ENCODE measurements around the gene MCUR1.
"Not testable (repeated sequence)": the region's sequence is repeated elsewhere in the genome, so short reads cannot be mapped to it uniquely, and the experiment has no call there.

MCUR1 gene

DNA sequence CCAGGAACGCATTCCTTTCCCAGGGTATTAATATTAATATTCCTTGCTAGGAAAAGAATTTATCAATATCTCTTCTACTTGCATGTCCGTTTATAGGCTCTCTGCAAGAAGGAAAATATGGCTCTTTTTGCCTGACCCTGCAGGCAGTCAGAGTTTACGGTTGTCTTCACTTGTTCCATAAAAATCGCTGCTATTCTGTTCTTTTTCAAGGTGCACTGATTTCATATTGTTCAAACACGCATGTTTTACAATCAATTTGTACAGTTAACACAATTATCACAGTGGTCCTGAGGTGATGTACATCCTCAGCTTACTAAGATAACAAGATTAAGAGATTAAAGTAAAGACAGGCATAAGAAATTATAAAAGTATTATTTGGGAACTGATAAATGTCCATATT, 15.1 kb upstream of the MCUR1 start:
- not testable (repeated sequence) for DNase-seq

DNA sequence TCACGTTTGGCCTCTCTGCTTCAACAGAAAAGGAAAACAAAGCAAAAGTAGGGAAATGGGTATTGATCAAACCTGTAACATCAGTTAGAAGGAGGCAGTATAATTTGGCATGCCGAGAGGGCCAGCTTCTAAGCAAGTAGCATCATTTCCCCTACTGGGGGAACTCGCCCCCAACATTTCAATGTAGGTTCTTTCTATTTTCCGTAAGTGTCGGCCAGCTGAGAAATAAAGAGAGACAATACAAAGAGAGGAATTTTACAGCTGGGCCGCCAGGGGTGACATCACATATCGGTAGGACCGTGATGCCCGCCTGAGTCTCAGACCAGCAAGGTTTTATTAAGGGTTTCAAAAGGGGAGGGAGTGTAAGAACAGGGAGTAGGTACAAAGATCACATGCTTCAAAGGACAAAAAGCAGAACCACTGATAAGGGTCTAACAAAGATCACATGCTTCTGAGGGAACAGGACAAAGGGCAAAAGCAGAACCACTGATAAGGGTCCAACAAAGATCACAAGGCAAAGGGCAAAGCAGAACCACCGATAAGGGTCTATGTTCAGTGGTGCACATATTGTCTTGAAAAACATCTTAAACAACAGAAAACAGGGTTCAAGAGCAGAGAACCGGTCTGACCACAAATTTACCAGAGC, 14.4 kb upstream of the MCUR1 start:
- DNase-seq: not testable (repeated sequence)

DNA sequence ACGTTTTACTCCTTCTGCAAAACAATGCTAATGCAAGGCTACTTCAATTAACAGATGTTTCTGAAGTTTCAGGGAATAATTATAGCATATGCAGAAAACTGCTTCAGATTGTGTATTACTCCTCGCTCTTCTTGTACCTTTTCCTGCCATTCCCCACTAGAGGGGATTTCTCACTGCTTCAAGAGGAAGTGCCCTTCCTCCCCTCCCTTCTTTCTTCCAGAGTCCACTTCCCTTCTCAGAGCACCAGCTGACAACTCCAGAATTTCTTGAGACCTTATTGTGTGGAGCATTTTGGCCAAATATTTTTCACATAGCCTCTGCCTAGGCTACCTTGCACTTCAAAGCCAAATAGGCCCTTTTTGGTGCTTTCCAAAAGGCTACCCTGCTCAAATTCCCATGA, 12.7 kb upstream of the MCUR1 start:
- DNase-seq: no peak

DNA sequence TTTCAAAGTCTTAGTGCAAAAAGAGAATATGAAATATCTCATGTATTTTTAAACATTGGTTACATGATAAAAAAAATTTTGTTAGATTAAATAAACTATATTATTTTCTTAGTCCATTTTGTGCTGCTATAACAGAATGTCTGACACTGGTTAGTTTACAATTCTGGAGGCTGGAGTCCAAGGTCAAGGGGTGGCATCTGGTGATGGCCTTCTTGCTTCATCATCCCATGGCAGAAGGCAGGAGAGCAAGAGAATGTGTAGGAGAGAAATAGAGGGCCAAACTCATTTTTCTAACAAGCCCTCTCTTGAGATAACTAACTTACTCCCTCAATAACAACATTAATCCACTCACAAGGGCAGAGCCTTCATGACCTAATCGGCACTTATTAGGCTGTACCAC, 11.5 kb upstream of the MCUR1 start:
- no peak for DNase-seq

DNA sequence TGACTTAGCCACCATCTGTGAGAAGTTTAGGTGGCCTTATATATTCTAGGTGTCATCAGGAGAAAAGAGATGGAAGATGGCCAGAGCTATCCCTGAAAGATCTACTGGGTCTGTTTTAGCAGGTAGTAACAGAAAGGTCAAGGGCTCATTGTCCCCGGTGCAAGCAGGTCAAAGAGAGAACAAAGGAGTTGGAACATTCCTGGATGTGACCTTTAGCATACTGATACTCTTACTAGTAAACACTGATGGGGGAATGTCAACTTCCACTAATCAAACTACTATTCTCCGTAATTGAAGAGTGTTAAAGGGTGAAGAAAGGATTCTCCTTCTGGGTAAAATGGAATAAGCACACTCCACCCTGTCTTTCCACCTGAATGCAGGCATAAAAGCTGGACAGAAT, 4.0 kb upstream of the MCUR1 start:
- no peak for DNase-seq

DNA sequence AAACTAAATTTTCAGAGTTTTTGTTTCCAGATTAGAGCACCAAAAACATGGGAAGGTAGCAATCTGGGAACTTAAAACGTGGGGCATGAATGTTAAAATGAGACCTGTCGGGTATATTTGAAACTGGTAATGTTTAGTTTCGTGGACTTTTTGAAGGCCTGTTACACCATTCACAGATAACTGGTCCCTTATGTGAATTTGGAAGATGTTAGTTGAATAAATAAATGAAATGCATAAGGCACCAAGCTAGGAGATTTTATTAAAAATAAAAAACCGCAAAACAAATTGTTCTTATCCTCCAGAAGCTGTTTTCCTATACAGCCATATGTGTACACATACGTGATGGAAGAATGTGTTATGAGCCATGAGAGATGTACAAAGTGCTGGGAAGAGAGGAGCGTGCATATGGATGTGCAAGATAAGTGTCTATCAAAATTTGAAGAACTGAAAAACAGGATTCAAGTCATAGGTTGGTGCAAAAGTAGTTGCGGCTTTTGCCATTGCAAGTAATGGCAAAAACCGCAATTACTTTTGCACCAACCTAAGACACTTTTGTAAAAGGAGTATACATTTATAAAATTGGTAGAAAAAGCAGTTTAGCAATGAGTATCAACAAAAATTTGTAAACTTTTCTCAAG, 700 bp upstream of the MCUR1 start:
- no peak for DNase-seq

DNA sequence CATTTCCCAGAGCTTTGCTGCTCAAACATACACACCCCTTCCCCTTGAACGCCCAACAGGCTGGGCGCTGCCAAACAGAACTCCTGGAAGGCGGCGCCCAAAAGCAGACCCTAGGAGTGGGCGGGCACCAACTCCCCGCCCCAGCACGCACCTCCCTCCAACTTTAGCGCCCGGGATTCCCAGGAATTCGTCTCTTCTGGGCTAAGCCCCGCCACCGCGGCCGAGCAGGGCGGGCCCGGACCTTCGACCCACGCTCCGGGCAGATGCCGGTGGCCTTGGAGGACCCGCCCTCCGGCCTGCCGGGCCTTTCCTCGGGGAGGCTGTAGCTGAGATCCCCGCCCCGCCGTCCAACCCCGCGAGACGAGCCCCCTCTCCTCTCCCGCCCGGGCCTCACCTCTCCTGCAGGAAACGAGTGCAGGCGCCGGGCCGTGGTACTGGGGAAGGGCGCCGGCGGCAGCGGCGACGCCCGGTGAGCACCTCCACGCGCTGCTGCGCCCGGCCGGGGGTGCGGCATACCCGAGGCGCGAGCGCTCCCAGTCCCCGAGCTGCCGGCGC, 659 bp downstream of the MCUR1 start:
- peak in 39 of 56 donors; percentile 2 to 77 (median 54) for DNase-seq

DNA sequence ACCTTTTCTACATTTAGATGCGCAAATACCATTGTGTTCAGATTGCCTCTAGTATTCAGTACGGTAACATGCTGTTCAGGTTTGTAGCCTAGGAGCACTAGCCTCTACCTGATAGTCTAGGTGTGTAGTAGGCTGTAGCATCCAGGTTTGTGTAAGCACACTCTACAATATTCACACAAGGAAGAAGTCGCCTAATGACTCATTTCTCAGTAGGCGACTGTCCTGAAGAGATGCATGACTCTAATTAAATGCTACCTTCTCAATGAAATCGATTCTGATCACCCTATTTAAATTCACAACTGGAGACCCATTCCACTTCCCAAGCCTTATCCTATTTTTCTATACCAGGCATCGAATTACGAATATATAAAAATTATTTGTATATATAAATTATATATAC, 1.3 kb downstream of the MCUR1 start:
- no peak for DNase-seq

DNA sequence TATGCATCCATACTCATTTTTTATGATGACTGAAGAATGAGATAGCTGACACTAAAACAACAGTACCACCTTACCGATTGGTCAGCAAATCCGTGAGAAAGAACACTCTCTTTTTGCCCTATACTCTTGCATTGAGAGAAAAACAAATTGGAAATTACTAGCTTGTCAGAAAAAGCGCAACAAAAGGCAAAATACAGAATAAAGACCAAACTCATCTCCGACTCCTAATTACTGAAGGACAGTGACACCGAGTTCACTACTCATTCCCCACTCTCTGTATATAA, 2.1 kb downstream of the MCUR1 start:
- DNase-seq: no peak

DNA sequence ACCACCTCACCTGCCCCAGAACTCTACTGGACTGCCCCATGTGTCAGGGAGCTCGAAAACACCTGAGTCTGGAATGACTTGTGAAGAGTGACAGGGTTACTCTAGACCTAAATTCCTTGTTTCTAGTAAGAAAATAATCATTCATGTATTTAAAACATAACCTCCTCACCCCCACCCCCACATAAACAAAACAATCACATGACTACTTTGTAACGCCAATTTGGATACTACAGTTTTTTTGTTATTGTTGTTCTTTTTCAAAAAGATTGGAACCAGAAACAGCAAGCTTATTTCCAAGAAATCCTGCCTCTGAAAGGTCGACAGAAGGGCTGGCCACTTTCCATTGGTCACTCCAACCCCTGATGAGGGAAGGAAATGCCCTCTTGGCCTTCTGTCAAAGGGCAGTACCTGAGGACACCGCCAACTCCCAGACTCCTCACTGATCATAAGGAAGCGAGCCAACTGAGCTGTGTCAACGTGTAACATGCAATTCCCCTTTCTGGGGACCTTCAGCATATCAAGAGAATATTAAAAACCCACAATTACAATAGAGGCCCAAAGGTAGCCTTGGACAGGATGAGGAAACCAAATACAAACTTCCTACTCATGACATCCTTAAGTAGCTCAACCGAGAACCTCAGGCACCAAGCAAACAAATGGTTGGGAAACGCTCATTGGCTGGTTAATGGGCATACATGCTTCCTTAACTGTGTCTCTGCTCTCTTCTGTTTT, 2.6 kb downstream of the MCUR1 start:
- DNase-seq: no peak

DNA sequence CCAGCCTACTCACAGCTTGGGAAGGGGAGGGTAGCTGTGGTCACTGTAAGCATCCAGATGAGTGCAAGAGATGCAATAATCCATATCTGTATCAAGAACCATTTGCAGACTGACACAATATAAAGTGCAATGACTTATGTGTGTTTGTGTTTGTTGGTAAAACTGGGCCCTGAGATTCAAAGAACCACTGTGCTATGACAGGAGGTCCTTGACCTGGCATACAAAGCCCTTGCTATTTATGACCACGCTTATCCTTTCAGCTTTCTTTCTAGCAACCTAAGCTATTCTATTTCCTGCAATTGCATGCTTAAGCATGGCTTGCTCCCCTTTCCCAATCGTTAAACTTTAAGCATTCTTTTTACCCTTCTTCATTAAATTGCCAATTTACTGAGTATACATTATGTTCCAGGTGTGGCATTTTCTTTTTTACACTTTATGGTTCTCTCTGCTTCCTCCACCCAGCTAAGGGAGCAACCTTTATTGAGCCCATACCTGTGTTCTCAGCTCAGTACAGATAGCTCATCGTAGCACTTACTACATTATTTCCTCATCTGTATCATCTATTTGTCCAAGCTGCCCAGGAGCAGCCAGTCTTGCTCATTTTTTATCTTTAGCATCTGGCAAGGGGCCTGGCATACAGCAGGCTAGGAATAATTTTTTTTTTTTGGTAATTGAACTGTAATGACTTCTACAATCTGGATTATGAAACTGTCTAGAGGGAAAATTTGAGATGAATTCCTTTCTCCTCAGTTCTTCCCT, 3.5 kb downstream of the MCUR1 start:
- DNase-seq: no peak

DNA sequence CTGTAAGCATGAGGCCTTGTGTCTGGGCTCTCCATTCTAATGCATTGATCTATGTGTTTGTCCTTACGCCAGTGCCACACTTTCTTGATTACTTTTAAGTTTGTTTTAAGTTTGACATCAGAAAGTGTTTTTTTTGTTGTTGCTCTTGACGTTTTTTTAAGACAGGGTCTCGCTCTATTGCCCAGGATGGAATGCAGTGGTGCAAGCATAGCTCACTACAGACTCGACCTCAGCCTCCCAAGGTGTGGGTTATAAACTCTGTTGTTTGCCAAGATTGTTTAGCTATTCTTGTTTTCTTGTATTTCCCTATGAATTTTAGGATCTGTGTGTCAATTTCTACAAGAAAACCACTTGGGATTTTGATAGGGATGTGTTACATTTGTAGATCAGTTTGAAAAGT, 5.6 kb downstream of the MCUR1 start:
- DNase-seq: no peak

DNA sequence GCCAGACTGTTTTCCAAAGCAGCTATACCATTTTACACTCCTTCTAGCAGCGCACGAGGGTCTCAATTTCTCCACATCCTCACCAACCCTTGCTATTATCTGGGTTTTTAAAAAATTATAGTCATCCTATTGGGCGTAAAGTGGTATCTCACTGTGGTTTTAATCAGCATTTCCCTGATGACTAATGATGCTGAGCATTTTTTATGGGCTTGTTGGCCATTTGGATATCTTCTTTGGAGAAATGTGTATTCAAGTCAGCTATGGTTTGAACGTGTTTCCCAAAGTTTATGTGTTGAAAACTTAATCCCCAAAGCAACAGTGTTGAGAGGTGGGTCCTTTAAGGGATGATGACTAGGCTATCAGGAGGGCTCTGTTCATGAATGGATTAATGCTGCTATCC, 6.7 kb downstream of the MCUR1 start:
- no peak for DNase-seq

DNA sequence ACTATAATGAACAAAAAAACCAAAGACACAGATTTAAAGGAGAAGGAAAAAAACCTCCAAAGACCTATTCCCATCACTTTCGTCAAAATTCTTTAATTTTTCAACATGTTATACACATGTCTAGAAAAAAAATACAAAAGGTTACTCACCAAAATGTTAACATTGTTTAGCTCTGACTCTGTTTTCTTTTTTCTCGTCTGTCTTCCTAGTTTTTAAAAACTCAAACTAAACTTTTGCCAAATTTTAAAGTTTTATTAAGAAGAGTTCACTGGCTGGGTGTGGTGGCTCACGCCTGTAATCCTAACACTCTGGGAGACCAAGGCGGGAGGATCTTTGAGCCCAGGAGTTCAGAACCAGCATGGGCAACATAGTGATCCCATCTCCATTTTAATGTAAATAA, 10.8 kb downstream of the MCUR1 start:
- no peak for DNase-seq

DNA sequence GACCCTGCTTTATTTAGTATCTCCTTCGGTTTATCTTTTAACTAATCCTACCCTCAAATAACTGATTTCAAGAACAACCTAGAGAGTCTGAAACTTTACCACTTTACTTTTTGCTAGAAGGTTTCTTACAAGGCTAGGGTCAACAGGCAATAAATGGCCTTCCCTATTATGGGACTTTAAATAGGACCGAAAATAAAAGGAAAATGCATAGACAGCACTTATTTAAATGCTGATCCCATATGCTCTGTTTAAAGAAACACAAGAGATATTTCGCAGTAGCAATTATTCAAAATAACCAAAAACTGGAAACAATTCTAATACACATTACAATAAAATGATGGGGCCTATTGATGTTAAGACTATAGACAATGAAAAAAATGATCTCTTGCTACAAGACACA, 13.7 kb downstream of the MCUR1 start:
- no peak for DNase-seq

DNA sequence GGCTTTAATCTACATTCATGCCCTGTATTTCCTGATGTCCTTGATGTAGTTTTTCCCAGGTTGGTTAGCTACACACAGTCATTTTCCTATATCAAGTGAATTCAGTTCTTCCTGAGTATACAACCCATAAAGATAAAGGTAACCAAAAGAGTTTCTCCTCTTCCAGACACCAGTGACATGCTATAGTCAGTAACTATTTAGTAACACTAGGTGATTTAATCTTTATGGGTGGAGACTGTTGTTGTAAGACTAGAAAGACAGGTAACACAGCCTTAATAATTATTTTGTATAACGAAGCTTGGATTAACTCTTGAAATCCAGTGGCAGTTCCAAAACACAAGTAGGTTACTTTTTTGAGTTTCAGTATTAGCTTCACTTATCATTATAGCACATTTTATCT, 17.6 kb downstream of the MCUR1 start:
- DNase-seq: no peak

DNA sequence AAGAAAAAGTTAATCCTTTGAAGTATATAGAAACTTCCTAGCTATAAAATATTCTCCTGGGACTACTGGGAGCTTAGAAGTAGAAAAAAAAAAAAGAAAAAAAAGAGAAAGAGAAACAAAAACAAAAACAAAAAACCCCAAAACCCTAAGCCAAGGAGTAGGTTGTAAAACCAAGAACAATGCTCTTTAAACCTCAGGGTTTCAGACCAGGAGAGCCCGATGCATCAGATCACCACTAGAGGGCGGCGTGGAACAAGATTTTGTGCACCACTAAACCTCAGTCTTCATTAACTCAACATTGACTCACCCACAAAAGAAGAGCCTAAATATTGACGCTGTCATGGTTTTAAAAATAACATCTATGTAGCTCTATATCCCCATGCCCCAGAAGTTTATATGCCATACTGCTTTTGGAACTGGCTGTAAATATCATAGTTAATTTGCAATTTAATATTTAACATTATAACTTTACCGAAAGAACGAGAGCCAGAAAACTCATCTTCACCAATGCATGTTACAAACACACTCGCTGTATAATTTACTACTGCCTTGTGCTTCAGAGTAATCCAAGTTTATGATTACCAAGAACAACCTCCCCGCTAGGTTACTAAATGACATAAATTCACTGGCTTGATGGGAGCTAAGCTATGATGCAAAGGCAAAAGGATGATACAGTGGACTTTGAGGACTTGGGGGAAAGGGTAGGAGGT, 19.2 kb downstream of the MCUR1 start:
- peak in 53 of 56 donors; percentile 3 to 91 (median 38) for DNase-seq

DNA sequence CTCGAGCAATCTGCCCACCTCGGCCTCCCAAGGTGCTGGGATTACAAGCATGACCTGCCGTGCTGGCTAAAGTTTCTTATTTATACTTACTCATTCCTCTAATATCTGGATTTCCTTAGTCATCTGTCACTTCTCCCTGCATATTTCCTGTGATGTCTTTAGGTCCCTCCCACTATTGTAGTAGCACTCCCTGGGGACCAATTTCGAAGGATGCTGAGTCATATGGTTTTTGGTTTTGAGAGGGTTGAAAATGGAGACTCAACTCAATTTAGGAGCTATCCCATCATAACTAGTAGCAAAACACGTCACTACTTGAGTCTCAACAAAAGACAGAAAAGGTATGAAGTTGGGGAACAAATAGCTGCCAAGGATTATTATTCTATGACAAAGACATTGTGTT, 20.2 kb downstream of the MCUR1 start:
- no peak for DNase-seq

DNA sequence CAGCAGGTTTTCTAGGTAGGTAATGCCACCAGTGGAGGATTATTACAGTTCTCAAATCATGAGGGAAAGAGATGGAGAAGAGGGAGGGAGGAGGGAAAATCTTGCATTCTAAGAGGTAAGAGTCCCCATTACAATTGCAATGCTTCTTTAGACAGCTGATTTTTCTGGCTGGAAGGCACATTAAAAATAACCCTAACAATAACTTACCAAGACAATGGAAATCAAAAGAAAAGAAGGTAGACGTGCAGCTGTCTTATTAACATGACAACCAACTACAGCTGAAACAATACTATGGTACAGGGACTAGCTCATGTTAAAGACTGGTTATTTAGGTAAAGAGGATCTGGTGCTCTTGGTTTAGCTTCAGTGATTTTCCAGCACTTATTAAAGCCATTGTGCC, 24.6 kb downstream of the MCUR1 start:
- DNase-seq: no peak

DNA sequence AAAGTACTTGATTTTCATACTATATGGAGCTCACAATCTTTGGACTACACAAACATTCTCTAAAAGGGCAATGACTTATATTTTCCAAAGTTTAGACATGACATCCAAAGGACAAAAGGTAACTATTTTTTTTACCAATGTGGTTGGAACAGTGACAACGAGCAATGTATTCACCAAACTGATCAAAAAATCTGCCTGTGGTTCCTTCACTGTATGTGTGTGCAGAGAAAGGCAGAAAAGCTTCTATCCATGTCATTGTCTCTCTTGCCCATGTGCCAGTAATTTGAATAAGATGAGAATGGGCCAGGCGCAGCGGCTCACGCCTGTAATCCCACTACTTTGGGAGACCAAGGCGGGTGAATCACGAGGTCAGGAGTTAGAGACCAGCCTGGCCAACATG, 25.5 kb downstream of the MCUR1 start:
- DNase-seq: no peak

DNA sequence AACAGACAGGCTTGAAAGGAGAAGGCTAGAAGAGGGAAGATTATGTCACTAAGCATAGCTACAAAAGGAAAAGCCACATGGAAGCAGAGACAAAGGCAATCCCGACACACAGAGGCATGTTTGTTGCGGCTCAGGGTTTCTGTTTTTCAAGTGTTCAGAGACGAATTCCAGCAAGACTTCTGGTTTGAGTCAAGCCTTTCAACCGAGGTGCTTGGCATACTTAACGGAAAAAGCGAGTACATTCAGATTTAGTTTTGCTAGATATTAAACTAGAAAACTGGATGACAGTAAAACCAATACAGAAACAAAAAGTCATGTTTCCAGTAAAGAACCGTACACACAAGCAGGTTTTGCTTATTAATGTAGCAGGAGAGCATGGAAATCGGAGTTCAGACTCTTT, 27.2 kb downstream of the MCUR1 start:
- no peak for DNase-seq

Data from nucleus accumbens (tissue), 56 donors.